GM18951 (cell line): ENCODE data around the gene RPS6KL1.

Source experiments
- POLR2A ChIP-seq: IDR thresholded peaks from 4 replicates; pipeline ENCODE4 v1.6.1; 2011; ENCODE audit warnings: mild to moderate bottlenecking; ENCODE audit not compliant: insufficient read length, insufficient read depth; ENCODE audit errors: extremely low read depth
- in situ Hi-C: fragments of 300-500 bp; cut with MboI; formaldehyde crosslinking; loops from one replicate; pipeline ENCODE4 v1.12.0; 2022; ENCODE audit warnings: low sequenced_read_pairs, mixed read lengths, inconsistent platforms; ENCODE audit not compliant: unreplicated experiment

RPS6KL1 gene

DNA sequence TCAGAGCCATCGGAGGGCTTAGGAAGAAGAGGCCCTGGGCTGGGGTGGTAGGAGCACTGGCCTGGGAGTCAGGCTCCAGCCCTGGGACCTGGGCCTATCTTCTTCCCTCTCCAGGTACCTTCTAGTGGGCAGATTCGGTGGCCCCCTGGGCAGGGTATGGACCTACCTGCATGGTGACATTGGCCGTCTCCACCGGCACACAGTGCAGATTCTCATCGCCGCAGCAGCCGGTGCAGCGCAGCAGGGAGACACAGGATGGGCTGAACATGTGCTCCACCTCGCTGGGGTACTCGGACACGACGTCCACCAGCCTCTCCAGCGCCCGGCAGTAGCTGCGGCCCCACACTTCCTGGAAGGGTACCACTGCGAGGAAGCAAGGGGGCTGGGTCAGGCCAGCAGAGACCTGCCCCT, 26.1 kb upstream of the RPS6KL1 start:
- no peak for TF ChIP-seq POLR2A
- in situ Hi-C loops, result no loop called here

DNA sequence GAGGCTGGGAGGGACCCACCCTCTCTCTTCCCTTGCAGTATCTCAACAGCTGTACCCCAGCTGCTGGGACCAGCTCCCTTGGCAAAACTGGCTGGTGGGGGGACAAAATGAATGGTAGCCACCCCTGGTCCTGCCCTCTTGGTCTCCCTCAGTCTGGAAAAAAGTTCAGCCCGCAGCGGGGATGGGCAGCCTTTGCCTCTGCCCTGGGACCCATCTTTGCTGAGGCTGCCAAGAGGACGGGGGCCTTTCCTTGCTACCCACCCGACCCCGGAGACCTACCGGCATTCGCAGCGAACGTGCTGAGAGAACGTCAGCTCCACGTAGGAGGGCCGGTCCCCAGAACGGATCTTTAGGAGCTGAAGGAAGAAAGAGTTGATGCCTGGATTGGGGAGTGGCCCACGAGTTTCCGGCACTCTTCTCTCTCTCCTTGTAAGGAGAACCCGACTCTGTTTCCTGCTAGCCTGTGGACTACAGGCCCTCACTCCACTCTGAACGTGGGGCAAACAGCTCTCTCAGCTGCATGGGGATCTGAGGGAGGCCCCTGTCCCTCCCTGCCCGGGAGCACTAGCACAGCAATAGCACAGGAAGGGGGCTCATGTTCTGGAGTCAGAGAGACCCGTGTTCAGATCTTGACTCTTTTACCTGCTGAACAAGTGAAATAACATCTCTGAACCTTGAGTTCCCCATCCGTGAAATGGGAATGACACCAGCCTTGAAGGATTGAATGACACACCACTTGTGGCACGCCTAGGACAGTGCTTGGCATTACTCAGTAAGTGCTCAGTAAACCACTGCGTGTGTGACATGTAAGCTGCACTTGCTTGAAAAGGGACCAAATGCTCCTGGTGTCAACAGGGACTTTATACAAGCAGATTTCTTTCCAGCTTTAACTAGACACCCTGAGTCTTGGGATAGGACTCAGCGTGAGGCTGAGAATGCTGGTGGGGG, 25.4 kb upstream of the RPS6KL1 start:
- TF ChIP-seq POLR2A, result no peak
- in situ Hi-C loops, result no loop called here

DNA sequence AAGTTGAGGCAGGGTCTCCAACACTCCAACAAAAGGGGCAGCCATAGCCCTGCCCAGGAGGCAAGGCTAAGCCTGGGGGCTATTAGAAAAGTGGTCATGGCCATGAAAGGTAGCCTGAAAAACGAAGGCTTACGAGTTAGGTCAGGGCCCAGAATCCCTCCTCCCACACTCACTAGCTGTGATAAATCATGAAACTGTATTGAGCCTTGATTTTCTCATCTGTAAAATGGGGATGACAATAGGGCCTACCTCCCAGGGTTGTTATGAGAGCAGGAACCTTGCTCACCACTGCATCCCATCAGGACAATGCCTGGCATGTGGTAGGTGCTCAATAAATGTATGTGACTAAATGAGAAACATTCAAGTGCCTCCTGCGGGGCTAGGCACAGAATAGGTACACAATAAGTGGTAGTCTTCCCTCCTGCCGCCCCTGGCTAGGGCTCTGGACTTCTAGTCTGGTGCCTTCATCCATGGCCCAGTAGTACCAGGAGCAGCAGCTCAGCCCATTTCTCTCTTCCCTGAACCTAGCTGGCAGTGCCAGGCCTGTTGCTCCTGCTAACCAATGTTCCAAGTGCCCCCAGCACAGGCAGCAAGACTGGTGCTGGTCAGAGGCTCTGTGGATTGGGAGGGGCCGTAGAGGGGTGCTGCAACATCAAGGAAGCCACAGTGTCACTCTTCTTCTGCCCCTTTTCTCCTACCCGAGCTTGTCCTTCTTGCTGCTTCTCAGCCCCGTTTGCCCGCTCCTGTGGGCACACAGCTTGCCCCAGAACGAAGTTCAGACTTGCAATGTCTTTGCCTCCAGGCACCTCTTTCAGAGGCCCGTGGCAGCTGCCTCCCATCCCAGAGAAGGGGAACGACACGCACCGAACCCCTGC, 24.5 kb upstream of the RPS6KL1 start:
- no peak for TF ChIP-seq POLR2A
- in situ Hi-C loops, result no loop called here

DNA sequence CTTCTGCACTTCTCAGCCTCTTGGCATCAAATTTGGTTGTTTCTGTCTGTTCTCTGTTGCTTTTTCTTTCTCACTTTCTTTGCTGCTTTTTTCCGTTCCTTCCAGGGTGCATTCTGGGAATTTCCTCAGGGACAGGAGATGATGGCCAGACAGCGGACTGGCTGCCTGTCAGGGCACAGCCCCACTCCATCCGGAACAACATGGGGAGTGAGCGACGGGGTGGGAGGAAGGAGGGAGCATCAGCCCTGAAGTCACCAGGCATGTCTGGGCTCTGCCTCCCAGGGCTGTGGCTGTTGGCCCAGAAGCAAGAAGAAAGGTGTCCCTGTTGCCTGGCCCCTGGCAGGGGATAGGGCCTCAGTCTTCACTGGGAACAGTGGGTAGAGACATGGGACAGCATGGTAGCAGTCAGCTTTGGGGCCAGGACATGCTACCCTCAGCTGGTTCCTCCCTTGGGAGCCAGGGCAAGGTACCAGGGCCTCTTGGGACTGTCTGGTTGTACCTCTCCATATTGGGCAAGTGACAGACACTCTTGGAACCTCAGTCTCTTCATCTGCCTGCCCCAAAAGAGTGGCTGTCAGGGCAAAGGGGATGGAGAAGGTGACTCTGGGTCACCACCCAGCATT, 23.7 kb upstream of the RPS6KL1 start:
- in situ Hi-C loops, result no loop called here
- no peak for TF ChIP-seq POLR2A

DNA sequence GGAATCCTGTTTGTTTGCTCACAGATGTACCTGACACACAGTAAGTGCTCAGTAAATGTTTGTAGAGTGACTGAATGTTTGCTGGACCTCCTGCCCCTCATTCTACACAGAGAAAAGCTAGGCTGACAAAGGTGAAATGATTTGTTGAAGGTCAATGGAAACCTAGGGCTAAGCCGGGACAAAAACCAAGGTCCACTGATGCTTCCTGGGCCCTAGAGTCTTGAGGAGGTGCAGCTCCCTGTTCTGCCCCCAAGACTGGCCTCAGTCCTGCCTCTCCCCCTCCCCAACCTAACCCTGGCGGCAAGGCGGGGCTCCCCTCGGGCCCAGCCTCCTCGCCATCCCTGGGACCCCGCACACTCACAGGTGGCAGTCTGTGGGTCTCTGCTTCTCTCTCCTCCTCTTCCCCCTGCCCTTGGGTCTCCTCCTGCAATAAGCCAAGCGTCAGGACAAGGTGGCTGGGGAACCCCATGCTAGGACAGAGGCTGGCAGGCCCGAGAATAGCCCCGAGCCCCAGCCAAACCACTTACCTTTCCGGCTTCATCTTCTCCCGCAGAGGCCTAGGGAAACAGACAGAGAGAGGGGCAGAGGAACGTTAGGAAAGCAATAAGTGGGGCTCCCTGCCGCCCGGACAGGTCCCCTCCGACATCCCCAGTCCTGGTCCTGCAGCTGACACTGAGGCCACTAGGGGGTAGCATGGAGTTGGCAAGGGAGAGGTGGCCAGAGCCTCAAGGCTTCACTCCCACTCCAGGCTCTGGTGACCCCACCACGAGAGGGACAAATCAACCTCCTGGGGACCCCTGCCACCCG, 23.0 kb upstream of the RPS6KL1 start:
- in situ Hi-C loops, result no loop called here
- no peak for TF ChIP-seq POLR2A

DNA sequence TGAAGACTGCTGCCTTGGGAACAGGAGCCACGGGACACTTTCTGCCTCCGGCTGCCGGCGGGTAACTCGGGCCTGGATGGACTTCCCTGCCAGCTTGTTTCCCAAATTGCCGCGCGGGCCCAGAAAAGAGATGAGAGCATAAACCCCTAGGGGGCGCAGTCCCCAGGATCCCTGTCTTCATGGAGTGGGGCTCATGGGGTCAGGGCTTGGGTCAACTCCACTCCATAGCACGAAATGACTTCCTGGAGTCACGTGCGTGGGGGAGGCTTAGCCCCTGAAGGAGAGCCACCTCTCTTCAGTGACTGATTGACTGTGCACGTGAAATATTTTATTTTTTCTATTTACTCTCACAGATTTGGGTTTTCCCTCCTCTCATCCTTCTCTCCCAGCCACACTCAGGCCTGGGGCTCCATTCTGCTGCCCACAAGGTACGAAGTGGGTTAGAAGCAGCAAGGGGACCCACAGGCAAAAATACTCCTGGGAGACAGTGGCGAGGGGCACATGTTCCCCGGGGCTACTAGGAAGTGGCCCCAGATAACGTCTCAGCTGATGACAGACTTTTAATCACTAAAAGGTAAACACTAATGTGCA, 22.3 kb upstream of the RPS6KL1 start:
- TF ChIP-seq POLR2A, result no peak
- in situ Hi-C loops, result no loop called here

DNA sequence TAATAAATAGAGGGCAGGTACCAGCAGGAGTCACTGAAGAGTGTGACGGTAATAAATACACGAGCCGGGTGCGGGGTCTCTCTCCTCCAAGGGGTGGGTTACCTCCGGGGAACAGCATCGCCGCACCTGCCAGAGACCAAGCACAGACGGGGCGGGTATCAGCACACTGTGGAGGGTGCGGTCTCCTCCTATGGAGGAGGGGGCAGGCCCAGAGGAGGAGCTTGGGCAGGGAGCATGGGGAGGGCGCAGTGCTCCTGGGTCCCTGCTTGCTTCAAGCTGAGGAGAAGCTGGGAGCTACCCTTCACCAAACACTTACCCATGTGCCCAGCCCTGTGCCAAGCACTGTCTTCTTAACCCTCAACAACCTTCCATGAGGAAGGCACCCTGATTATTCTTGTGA, 19.5 kb upstream of the RPS6KL1 start:
- in situ Hi-C loops, result no loop called here
- TF ChIP-seq POLR2A, result no peak

DNA sequence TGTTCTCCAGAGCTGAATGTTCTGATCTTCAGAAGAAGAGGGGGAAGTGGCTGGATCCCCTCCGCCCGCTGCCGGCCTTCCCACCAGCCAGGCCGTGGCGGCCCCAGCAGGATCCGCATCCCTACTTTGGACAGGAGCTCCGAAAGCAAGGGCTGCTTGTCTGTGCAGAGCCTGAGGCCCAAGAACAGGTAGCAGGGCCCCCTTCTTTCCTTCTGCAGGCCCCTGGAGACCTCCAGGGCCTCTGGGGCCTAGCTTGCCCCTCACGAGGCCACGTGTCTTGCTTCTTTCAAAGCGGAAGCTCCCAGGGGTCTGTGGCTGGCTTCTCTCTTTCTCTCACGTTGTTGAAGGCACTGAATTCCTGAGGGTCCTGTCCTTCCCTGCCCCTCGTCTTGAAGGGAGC, 19.1 kb upstream of the RPS6KL1 start:
- no peak for TF ChIP-seq POLR2A
- in situ Hi-C loops, result no loop called here

DNA sequence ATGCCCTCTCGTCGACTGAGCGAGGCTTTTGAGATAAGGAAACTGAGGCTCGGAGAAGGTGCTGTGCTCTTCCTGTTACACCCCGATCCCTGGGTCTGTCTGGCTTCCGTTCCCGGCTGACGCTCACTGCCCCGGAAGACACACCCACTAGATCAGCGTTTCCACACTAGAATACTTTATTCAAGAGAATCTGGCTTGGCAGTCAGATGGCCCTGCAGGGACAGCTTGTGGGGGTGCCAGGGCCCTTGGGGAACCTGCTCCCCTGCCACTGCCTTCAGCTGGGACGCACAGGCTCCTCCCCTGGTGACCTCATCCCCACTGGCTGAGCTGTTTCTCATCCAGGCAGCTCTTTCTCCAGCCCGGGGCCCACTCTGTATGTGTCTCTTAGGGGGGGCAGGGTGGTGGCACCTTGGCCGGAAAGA, 18.6 kb upstream of the RPS6KL1 start:
- TF ChIP-seq POLR2A, result no peak
- in situ Hi-C loops, result no loop called here

DNA sequence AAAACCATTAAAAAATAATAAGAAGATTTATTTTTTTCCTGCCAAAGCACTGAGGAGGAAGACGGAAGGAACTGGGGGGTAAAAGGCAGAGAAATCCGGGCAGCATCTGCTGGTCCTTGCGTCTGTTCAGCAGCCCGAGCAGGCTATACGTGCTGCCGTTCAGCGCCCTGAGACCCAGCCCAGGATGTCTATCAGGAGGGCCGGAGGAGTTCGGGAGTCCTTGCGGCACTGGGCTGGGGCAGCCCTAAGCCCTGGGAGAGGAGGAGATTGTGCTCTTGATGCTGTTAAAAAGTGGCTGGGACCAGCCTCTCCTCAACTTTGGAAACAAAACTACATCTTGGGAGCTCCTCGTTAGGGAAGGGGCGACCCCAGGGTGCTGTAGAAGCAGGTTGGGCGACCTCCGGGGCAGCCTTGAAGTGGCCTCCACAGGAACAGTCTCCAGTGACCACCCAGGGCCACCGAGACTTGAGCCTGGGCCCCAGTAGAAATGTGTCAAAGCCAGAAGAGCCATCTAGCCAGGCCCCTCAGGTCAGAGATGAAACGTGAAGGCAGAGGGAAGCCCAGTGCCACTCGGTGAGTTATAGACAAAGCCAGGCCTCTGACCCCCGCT, 18.0 kb upstream of the RPS6KL1 start:
- in situ Hi-C loops, result no loop called here
- no peak for TF ChIP-seq POLR2A

DNA sequence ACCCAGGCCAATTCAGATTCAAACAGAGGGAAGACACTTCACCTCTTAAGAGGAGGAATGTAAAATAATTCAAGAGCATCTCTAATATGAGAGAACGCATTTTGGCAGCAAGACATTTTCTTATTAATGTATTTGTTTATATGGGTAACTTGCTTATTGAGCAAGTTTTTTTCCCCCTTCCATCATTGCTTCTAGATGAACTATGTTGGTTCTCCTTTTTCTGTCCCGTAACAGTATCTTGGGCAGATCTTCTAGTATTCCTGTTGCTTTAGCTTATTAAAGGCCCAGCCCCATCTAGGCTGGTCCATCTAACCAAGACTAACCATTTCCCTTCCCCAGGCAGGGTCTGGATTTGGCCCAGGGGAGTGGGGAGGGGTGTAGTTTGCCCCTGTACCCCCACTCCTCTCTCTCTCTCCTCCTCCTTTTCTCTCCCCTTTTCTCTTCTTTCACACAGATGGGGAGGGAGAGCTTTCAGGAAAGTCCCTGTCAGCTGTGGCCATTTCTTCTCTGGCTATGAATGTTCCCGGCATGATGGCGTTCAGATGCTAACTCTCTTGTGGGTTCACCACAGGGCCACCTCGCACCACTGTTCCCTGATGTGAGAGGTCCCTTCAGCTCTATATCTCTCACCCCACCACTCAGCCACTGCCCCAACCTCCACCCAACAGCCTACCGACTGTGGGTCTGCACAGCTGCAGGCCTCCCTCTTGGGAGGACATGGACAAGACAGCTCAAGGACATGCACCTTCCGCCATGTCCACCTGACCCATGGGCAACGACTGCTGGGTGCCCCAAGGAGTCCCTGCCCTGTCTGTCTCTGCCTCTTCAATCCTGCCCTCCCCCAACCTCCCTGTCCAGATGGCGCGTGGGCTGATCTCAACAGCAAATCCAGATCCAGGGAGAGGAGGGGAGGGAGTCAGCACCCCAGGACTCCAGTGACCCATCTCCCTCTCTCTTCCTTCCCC, 15.8 kb upstream of the RPS6KL1 start:
- in situ Hi-C loops, result loop anchor here (10.0 kb wide), 1 partner anchor 146 kb away; no protein-coding TSS in a partner anchor
- no peak for TF ChIP-seq POLR2A

DNA sequence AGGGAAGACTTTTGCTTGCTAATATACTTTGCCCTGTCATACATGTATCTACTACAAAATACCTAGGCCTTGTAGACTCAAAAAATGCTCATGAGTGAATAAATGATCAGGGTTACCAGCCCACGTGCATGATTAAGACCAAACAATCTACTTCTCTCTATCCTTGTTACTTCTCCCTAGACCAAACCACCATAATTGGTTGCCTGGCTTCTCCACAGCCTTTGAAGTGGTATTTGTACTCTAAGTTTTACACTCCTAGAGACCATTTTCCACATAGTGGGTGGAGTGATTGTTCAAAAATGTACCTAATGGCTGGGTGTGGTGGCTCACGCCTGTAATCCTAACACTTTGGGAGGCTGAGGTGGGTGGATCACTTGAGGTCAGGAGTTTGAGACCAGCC, 14.1 kb upstream of the RPS6KL1 start:
- in situ Hi-C loops, result loop anchor here (10.0 kb wide), 1 partner anchor 148 kb away; no protein-coding TSS in a partner anchor
- no peak for TF ChIP-seq POLR2A
